GM12874 (cell line): ENCODE measurements around the gene LRRC58.

Source experiments
- TF ChIP-seq, protein P1 (sequence below): IDR thresholded peaks from 2 replicates; pipeline ENCODE4 v1.5.1; 2011; ENCODE audit warnings: low read depth, mild to moderate bottlenecking, control low read depth, low read length, moderate library complexity; ENCODE audit not compliant: insufficient read depth

LRRC58 gene

GRCh38 chr3:120370463-120370862 lies 21.3 kb upstream of the LRRC58 start:
- TF ChIP-seq, protein P1, sequence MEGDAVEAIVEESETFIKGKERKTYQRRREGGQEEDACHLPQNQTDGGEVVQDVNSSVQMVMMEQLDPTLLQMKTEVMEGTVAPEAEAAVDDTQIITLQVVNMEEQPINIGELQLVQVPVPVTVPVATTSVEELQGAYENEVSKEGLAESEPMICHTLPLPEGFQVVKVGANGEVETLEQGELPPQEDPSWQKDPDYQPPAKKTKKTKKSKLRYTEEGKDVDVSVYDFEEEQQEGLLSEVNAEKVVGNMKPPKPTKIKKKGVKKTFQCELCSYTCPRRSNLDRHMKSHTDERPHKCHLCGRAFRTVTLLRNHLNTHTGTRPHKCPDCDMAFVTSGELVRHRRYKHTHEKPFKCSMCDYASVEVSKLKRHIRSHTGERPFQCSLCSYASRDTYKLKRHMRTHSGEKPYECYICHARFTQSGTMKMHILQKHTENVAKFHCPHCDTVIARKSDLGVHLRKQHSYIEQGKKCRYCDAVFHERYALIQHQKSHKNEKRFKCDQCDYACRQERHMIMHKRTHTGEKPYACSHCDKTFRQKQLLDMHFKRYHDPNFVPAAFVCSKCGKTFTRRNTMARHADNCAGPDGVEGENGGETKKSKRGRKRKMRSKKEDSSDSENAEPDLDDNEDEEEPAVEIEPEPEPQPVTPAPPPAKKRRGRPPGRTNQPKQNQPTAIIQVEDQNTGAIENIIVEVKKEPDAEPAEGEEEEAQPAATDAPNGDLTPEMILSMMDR = no peak

DNA sequence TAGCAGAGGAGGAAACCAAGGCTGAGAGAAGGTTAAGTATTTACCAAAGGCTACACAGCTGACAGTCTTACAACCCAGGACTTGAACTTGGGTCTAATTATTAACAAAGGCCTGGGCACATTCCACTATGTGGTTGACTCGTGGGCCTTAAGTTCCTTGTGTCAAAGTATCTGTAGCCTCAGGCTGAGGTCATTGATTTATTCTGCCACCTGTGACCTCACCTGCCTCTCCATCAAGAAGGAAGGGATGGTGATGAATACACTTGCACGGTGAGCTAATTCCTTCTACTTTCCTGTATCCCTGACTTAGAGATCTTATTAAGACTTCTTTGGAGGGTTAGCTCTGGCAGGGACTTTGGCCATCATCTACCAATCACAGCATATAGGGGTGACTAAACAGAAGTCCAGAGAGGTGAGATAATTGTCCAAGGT lies 19.9 kb upstream of the LRRC58 start:
- TF ChIP-seq, protein P1 = no peak

DNA sequence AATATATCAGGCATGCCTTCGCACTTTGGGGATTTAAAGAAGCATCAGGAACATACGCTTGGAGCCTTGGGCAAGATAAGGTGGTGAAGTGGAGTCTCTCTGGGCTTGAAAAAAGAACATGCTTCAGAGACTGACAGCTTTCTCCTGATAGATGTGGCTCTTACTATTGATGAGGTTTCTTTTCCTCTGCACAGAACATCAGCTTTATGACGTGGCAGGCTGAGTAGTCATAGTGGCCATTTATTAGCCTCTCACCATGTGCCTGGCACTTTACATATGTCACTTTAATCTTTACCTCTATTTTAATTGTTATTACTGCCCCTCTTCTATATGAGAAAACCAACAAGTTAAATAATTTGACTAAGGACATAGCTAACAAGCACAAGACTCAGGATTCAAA lies 19.0 kb upstream of the LRRC58 start:
- TF ChIP-seq, protein P1 = no peak

DNA sequence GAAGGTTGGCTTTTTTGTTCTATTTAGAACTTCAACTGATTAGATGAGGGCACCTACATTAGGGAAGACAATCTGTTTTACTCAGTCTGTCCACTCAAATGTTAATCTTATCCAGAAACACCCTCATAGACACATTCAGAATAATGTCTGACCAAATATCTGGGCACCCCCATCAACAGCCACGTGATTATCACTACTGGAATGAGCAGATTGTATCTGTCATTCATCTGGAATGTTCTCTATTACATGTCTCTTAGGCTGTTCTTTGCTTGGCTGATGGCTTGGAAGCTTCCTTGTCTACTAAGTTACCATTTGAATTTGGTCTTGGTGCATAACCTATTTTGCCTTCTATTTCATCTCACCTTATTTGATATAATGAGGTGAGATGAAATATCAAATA lies 15.7 kb upstream of the LRRC58 start:
- TF ChIP-seq, protein P1 = no peak

GRCh38 chr3:120364101-120364500 lies 14.9 kb upstream of the LRRC58 start:
- TF ChIP-seq, protein P1 = no peak

GRCh38 chr3:120357807-120358206 lies 8.7 kb upstream of the LRRC58 start:
- TF ChIP-seq, protein P1 = no peak

- TF ChIP-seq, protein P1 = no peak
Measured at GRCh38 chr3:120355486-120355885, 6.3 kb upstream of the LRRC58 start.

DNA sequence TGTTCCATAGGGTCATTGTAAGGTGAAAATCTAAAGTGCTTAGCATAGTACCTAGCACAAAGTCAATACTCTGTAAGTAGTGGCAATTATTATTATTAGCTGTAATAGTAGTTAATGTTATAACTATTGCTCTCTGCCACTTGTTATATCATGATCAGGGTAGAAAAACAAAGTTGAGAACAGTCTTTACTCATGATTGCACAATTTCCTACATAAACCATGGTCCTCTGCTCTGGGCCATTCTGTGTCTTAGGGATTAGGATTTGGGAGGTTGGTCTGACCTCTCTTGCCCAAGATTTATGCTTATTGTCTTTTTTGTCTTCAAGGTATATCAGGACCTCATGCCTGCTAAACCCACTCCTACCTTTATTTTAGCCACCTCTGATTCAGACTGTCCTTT lies 4.3 kb upstream of the LRRC58 start:
- TF ChIP-seq, protein P1 = no peak
